ENCODE measurements around the gene NCOA5.
A peak's percentile ranks its signal among the peaks of the same experiment; 100 is the strongest.

Gene NCOA5

DNA sequence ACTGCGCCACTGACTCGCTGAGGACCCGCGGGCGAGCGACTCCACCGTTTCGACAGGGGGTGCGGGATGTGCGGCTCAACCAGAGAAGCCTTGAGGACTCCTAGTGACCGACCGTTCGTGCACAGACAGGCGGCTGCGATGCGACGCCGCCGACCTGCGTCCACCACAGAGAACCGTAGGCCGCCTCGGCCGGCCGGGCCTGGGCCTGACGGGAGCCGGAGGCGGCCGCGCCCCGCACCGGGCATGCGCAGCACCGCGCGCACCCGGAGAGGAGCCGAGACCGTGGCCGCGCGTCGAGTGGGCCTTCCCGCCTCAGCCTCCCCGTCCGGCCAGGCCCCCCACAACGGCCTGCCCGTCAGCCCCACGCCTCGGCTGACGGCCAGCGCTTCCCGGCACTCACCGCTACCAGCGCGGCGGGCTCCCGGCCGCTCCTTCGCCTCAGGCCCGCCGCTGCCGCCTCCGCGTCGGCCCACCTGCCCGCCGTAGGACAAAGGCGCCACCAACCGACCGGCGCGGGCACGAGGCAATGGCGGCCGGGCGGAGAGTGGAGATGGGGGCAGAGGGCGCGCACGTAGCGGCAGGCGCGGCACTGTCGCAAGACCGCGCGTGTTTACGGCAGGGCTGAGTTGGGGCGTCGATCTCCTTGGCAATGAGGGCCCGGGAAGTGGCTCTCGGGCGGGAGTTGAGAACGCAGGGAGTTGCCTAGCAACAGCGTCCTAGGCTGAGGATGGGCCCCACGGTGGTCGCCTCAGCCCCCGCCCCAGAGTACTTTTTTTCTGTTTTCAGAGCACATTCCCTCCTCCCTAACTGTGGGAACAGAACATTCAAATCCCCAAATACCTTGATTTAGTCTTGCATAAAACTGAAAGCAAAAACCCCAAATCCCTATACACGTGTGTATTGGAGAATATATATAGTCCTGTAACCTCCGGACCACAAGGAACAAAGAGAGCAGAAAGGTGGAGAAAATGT, at the start of gene NCOA5:
NCOA5 (minus strand) TSS at position 546 of the 972 bp plus-strand sequence. CDS start 10,538 bp downstream, outside the sequence.
- DNase-seq = peak; percentile 88

- DNase-seq = no peak
Measured at GRCh38 chr20:46139266-46139889, 49.6 kb upstream of the NCOA5 start.

GRCh38 chr20:46137816-46138215, 48.1 kb upstream of the NCOA5 start:
- no peak for DNase-seq

GRCh38 chr20:46135856-46136633, 46.3 kb upstream of the NCOA5 start:
- no peak for DNase-seq

DNA sequence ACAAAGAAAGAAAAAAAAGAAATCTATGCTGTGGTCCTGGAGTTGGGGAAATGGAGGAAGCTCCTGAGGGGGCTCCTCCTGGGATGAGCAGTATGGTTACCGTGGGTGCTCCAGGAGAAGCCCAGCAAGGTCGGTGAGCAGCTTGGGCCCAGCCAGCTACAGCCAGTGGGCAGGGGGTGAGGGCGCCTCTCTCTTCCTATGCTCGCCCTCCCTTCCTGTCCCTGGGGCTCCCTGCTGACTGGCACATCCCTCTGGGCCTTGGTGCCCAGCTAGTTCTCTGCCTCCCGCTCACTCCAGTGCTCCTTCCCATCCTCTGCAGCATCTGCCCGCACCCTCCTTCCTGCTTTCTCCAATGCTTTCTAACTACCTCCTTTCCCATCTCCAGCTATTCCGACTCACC, 45.0 kb upstream of the NCOA5 start:
- no peak for DNase-seq

- no peak for DNase-seq
Measured at GRCh38 chr20:46133886-46134654, 44.3 kb upstream of the NCOA5 start.

DNA sequence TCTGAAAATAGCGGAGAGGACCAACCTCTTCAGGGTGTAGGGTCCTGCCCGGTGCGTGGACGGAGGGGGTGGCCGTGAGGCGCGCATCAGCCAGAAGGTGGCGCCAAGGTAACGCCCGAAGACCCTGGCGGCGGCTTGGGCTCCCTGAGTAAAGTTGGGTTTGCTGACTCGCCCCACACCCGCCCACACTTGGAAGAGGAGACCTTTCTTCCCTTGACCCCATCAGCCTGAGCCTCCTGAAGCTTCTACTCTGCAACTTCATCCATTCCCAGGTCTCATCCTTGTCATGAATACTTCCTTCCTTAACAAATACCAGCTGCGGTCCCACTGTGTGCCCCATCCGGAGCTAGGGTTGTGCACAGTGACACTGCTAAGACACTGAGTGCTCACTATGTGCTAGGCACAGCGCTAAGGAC, 43.0 kb upstream of the NCOA5 start:
- no peak for DNase-seq

DNA sequence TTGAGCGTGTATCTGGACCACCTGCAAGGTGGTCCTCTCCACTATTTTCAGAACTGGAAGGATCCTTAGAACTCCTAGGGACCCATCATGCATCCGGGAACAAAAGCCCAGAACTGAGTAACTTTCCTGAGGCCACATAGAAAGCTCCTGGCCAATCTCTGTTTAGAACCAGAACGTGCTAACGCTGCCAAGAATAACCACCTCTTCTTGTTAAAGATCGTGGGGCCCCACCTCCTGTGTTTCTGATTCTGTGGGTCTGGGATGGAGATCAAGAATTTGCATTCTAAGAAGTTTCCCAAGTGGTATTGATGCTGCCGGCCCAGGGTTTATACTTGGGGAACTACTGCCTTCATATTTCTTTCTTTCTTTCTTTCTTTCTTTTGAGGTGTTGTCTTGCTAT, 41.6 kb upstream of the NCOA5 start:
- no peak for DNase-seq

DNA sequence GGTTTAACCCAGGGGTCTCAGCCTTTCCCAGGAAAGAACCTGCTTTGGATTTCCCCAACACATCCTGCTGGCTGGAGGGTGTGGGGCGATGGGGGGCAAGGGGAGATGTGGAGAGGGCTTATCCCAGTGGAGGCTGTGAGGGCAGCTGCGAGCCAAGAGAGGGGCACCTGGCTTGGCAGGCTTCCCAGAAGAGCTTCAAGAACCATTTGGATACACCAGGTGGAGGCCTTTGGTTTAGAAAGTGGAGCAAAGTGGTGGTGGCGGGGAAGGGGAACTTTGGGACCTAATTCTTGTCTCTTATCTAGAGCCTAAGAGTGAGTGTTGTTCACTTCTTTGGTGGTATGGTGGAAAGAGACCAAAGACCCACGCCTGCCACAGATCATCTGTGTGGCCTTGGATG, 40.8 kb upstream of the NCOA5 start:
- no peak for DNase-seq

- DNase-seq = no peak
Measured at GRCh38 chr20:46129955-46130481, 40.3 kb upstream of the NCOA5 start.

DNA sequence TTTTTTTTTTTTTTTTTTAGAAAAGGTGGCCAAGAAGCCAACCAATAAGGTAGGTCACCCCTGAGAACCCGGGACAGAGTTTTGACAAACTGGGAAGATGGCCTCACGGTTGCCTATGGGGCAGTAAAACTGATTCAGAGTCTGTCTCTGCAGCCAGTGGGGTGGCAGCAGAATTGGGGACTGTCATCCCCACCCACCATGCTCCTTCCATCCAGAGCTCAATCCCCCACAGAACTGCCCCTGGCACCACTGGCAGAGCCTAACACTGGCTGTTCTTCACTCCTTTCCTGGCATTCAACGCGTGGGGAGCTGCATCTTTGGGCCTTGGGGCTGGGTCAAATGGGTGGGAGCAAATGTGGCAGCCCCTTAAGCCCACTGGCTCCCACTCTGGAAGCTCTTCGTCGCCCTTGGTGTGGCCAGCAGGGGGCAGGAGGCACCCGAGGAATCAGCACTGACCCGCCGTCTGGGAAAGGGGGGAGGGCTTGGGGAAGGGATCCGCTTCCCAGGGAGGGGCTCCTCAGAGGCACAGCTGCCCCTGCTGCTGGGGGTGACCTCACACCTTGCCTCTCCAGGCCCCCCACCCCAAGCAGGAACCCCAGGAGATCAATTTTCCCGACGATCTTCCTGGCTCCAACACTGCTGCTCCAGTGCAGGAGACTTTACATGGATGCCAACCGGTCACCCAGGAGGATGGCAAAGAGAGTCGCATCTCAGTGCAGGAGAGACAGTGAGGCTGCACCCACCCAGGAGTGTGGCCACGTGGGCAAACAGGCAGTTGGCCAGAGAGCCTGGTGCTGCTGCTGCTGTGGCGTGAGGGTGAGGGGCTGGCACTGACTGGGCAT, 38.8 kb upstream of the NCOA5 start:
- no peak for DNase-seq

- DNase-seq = no peak
Measured at GRCh38 chr20:46127396-46128010, 37.7 kb upstream of the NCOA5 start.

DNA sequence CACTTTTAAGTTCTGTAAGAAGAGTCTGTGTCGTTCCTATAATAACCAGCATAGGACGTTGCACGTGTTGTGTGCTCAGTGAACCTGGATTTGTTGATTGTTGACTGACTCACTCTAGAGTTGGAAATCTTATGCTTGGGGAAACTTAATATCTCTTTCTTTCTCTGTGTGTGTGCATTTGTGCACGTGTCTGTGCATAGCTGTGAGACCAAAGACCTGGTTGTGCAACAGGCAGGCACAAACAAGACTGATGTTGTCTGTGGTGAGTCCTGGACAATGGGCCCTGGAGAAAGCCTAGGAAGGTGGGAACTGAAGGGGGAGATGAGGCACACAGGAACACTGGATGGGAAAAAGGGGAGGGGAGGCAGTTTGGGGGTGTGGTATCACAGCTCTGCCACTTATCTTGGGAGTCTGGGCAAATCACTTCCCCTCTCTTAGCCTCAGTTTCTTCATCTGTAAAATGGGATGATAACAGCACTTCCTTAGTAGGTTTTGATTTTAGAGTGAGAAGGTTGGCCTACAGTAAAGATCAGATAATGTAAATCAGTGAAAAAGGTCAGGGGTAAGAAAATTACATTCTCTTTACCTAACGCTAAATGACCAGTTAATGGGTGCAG, 36.8 kb upstream of the NCOA5 start:
- DNase-seq = no peak

DNA sequence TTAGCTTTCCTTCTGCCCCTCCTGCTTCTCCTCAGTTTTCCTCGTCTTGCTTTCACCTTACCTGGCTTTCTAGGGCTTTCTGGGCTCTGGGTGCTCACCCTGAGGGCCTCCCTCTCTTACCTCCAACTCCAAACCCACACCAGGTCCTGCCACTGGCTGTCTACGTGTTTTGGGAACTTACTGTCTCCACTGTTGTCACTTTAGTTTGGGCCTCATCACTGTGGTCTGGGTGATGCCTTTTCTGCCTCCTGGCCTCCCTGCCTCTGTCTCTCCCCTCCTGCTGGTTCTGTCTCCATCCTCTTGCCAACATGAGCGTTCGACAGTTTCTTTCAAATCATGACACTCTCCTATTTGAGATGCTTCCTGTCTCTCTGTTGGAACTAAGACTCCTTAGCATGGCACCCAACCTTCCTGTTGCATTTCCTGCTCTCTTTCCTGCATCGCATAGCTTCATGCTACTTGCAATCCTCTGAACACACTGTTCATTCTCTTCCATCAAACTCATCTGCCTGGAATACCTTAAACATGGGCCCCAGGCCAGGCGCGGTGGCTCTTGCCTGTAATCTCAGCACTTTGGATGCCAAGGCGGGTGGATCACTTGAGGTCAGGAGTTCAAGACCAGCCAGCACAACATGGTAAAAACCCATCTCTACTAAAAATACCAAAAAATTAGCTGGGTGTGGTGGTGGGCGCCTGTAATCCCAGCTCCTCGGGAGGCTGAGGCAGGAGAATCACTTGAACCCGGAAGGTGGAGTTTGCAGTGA, 33.9 kb upstream of the NCOA5 start:
- no peak for DNase-seq

- no peak for DNase-seq
Measured at GRCh38 chr20:46122516-46123481, 33.0 kb upstream of the NCOA5 start.

GRCh38 chr20:46122071-46122470, 32.3 kb upstream of the NCOA5 start:
- DNase-seq = no peak

DNA sequence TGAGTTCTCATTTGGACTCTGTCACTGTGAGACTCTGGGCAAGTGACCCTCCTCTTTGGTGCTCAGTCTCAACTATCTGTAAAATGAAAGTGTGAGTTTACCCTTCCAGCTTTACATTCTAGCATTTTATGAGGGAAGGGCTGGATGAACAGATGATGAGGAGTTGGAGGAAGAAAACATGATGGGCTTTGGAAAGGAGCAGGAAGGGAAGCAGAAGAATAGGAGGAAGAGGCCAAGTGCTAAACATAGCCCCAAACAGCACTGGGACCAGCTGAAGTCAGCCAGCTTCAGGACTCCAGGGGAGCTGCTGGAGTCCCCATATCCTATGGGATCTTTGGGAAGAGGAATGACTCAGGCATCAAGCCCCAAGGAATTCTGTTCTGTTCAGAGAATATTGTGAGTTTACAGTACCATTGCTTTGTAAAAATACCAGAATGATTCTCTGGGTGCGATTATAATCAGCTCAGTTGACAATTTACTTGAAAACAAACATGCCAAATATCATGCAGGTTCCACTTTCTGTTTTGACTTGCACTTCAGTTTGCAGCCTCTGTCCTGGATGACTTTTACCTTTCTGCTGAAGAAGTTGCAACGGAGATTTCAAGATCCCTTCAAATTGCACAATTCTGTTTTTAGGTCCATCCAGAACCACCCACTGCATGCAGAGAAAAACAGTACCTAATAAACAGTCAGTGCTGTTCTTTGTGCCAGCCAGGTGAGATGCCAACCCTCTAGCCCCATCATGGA, 31.6 kb upstream of the NCOA5 start:
- DNase-seq = no peak

GRCh38 chr20:46120136-46120535, 30.4 kb upstream of the NCOA5 start:
- DNase-seq = no peak
